ENCODE measurements around the gene FAT2.
A peak's percentile ranks its signal among the peaks of the same experiment; 100 is the strongest.

DNA sequence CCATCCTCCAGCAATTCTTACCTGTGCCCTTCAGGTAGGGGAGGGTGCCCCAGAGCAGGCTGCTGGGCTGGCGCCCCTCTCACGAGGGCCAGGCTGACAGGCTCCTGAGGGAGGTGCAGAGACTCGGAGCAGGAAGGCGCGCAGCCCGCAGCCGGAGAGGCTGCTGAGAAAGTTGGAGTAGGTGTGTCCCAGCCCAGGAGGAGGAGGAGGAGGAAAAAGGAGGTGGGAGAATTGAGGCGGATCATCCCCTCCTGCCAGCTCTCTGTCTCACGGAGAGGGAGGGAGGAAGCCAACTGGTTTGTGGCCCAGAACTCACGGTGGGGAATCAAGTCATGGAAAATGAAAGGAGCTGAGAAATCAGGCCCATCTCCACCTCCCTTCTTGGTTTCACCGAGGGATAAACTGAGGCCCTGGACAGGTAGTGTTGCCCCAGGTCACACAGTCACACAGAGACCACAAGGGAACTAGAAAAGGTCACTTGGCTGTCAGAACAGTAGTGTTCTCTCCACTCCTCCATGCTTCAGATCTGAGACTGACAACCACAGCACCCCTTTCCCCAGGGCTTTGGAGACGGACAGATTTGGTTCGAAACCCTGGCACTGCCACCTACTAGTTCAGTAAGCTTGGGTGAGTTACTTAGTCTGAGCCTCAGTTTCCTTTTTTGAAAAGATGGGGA is at the start of gene FAT2:
- TF ChIP-seq, protein P1, sequence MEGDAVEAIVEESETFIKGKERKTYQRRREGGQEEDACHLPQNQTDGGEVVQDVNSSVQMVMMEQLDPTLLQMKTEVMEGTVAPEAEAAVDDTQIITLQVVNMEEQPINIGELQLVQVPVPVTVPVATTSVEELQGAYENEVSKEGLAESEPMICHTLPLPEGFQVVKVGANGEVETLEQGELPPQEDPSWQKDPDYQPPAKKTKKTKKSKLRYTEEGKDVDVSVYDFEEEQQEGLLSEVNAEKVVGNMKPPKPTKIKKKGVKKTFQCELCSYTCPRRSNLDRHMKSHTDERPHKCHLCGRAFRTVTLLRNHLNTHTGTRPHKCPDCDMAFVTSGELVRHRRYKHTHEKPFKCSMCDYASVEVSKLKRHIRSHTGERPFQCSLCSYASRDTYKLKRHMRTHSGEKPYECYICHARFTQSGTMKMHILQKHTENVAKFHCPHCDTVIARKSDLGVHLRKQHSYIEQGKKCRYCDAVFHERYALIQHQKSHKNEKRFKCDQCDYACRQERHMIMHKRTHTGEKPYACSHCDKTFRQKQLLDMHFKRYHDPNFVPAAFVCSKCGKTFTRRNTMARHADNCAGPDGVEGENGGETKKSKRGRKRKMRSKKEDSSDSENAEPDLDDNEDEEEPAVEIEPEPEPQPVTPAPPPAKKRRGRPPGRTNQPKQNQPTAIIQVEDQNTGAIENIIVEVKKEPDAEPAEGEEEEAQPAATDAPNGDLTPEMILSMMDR (IDR thresholded peaks at IDR 0.05): no peak
- peak; percentile 86 for TF ChIP-seq POLR2A (IDR thresholded peaks at IDR 0.05)
- TF ChIP-seq POLR2AphosphoS5 (IDR thresholded peaks at IDR 0.05): peak; percentile 46
